Measurements from ENCODE around the gene DSCAML1.

The DSCAML1 gene

GRCh38 chr11:117390743-117391142, 406.3 kb downstream of the DSCAML1 start:
- no peaks in the 10 kb centered on the region for H3K9me3 ChIP-seq
- no peaks in the 10 kb centered on the region for H3K4me1 ChIP-seq
- H3K27me3 ChIP-seq, result no peaks in the 10 kb centered on the region
- no peak overlapping the region for H3K4me3 ChIP-seq (ENCODE audit: low read depth, low read length)
- TF ChIP-seq CTCF (IDR thresholded peaks at IDR 0.05; ENCODE audit: low read depth, low read length), result no peak
- peaks cover 34% of the 10 kb centered on the region for H3K36me3 ChIP-seq
- no peak for DNase-seq

DNA sequence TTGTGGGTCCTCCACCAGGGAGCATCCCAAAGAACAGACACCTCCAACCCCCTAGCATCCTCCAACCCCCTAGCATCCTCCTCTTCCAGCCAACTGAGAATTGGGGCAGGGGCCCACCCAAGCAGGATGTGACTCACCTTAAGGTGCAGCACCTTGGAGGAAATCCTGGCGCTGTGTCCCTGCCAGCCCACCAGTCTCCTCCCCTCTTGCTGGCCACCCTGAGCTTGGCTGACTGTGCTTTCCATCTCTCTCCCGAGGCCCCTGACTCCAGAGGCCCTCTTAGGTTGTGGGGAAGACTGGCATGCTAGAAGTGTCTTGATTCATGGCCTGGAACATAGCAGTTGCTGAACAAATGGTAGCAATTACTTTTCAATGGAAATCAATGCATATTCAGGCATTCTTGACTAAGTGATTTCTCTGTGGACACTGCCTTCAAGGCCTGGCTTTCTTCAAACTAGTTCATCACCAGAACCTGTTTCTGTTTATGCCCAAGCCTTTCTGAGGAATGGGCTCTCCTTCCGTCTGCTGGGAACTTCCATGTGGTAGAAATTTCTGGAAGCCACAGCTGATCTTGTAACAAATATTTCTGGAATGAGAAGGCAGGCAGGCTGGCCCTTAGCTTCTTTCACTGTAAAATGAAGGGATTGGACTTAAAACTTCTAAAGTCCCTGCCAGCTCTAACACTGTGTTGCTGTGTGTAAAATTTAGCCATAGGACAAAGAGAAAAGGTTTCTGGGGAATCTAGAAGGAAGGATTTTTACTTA, 408.8 kb downstream of the DSCAML1 start:
- Histone ChIP-seq H3K27me3 (no peaks in the 10 kb centered on the region), H3K4me1 (no peaks in the 10 kb centered on the region), H3K4me3 (ENCODE audit: low read depth, low read length) (no peak overlapping the region), H3K36me3 (peaks cover 21% of the 10 kb centered on the region), H3K9me3 (no peaks in the 10 kb centered on the region)
- DNase-seq, result no peak
- TF ChIP-seq CTCF (IDR thresholded peaks at IDR 0.05; ENCODE audit: low read depth, low read length), result no peak

GRCh38 chr11:117385906-117386305, 411.1 kb downstream of the DSCAML1 start:
- Histone ChIP-seq H3K36me3 (peaks cover 11% of the 10 kb centered on the region; the same call in 1 of the 2 replicates), H3K4me1 (no peaks in the 10 kb centered on the region), H3K27me3 (no peaks in the 10 kb centered on the region), H3K4me3 (ENCODE audit: low read depth, low read length) (no peak overlapping the region), H3K9me3 (no peaks in the 10 kb centered on the region)
- no peak for TF ChIP-seq CTCF (IDR thresholded peaks at IDR 0.05; ENCODE audit: low read depth, low read length)
- DNase-seq, result no peak

- H3K36me3 ChIP-seq, result peaks cover 15% of the 10 kb centered on the region
- TF ChIP-seq CTCF (IDR thresholded peaks at IDR 0.05; ENCODE audit: low read depth, low read length), result no peak
These were observed 411.5 kb downstream of the DSCAML1 start for GRCh38 chr11:117385471-117385870.

GRCh38 chr11:117384045-117384444, 413.0 kb downstream of the DSCAML1 start:
- TF ChIP-seq CTCF (IDR thresholded peaks at IDR 0.05; ENCODE audit: low read depth, low read length), result no peak
- H3K4me1 ChIP-seq, result no peaks in the 10 kb centered on the region
- H3K36me3 ChIP-seq, result peaks cover 15% of the 10 kb centered on the region
- H3K9me3 ChIP-seq, result no peaks in the 10 kb centered on the region
- H3K27me3 ChIP-seq, result no peaks in the 10 kb centered on the region
- no peak overlapping the region for H3K4me3 ChIP-seq (ENCODE audit: low read depth, low read length)
- no peak for DNase-seq

More at GRCh38 chr11:117385471-117385870, 411.5 kb downstream of the DSCAML1 start:
- Histone ChIP-seq H3K9me3 (no peaks in the 10 kb centered on the region), H3K27me3 (no peaks in the 10 kb centered on the region), H3K4me3 (ENCODE audit: low read depth, low read length) (no peak overlapping the region), H3K4me1 (no peaks in the 10 kb centered on the region)
- DNase-seq, result no peak

DNA sequence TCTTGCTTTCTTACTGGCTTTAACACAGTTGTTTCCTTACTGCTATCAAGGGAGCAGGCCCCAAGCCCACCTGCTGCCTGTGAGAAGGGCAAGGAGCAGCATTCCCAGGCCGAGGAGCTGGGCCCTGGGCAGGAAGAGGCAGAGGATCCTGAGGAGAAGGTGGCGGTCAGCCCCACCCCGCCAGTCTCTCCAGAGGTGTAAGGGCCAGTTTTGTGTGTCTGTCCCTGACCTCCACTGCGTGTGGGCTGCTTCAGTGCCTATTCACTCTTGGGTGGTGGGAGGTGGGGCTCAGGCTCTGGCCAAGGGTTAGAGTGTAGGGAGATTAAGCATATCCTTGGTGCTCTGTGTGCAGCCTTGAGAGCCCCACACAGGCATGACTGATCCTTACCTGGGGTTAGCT, 414.3 kb downstream of the DSCAML1 start:
- no peaks in the 10 kb centered on the region for H3K9me3 ChIP-seq
- DNase-seq, result no peak
- H3K4me1 ChIP-seq, result no peaks in the 10 kb centered on the region
- TF ChIP-seq CTCF (IDR thresholded peaks at IDR 0.05; ENCODE audit: low read depth, low read length), result no peak
- no peaks in the 10 kb centered on the region for H3K27me3 ChIP-seq
- peaks cover 15% of the 10 kb centered on the region for H3K36me3 ChIP-seq
- no peak overlapping the region for H3K4me3 ChIP-seq (ENCODE audit: low read depth, low read length)
